ENCODE measurements around the gene TMEM184C.

Gene TMEM184C

DNA sequence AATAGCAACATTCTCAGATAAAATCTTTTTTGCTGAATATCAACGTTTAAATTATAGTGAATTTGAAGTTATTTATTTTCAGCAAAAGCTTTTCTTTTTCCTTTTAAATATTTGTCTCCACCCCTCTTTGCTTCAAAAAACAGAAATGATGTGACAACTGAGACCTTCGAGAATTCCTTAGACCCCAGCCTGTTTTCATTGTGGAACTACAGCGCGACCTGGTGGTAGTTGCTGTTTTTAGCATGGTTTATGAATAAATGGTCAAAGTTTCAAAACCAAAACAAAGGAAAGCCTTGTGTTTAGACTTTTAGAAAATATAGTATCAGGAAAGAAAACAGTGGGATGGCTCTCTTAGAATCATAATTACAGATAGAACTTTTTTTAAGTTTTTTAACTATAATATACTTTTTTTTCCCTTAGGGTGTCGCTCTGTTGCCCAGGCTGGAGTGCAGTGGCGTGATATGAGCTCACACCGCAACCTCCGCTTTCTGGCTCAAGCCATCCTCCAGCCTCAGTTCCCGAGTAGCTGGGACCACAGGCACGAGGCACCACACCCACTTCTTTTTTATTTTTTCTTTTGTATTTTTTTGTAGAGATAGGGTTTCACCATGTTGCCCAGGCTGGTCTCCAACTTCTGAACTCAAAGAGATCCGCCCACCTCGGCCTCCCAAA, 26.8 kb upstream of the TMEM184C start:
- TF ChIP-seq, protein P1, sequence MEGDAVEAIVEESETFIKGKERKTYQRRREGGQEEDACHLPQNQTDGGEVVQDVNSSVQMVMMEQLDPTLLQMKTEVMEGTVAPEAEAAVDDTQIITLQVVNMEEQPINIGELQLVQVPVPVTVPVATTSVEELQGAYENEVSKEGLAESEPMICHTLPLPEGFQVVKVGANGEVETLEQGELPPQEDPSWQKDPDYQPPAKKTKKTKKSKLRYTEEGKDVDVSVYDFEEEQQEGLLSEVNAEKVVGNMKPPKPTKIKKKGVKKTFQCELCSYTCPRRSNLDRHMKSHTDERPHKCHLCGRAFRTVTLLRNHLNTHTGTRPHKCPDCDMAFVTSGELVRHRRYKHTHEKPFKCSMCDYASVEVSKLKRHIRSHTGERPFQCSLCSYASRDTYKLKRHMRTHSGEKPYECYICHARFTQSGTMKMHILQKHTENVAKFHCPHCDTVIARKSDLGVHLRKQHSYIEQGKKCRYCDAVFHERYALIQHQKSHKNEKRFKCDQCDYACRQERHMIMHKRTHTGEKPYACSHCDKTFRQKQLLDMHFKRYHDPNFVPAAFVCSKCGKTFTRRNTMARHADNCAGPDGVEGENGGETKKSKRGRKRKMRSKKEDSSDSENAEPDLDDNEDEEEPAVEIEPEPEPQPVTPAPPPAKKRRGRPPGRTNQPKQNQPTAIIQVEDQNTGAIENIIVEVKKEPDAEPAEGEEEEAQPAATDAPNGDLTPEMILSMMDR (conservative IDR thresholded peaks at IDR 0.05; ENCODE audit: low read depth, low read length) = peak; percentile 73
- peak; percentile 24 for DNase-seq (ENCODE audit: low read depth)

DNA sequence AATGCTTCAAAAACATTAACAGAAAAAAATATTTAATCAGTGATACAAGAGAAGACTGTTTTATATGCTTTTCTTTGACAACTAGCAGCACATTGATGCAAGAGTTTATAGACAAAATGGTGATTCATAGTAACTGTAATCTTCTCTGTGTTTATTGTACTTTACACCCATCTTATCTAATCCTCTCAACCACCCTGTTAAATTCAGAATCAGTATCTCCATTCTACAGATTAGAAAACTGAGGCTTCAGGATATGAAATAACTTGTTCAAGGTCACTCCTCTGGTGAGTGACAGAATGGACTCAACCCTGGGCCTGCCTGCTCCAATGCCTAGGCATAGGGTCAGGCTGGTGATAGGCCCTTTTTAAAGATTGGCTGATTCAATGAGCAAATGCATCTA, 26.1 kb upstream of the TMEM184C start:
- TF ChIP-seq, protein P1 (conservative IDR thresholded peaks at IDR 0.05; ENCODE audit: low read depth, low read length) = no peak
- no peak for DNase-seq (ENCODE audit: low read depth)
- no peak overlapping the region for H3K4me3 ChIP-seq (ENCODE audit: low read length)

More for the DNA sequence above, 26.8 kb upstream of the TMEM184C start:
- H3K4me3 ChIP-seq (ENCODE audit: low read length) = no peak overlapping the region

DNA sequence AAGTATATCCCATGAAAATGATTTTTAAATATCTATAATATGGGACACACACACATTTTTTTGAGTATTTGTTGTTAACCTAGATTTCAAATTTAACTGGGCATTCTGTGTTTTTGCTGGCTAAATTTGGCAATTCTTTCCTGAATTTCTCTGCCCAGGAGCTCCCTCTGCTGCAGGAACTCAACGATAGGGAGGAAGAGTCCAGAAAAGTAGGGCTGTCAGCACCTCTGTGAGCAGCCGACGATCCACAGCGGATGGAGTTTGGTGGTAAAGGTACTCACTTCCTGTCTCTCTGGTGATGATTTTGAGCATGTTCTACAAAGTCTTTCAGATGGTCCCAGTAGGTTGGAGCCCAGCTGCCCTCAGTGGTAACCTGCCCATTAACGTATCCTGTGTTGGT, 23.1 kb upstream of the TMEM184C start:
- TF ChIP-seq, protein P1 (conservative IDR thresholded peaks at IDR 0.05; ENCODE audit: low read depth, low read length) = no peak
- no peak overlapping the region for H3K4me3 ChIP-seq (ENCODE audit: low read length)
- DNase-seq (ENCODE audit: low read depth) = no peak

DNA sequence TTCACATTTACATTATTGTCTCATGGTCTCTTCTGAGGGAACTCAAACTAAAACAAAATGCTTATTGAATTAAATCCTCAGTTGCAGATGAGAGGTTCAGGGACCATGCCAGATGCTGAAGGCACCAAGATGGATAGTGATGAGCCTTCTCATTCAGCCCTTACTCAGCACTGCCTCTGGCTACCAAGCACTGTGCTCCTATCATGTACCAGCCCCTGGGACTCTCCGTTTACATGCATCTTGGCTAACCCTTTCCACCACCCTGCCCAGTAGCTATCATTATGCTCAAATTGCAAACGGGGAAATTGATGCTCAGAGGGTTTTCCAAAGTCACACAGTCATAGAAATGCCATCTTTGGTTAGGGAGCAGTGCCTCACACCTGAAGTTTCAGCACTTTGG, 22.6 kb upstream of the TMEM184C start:
- DNase-seq (ENCODE audit: low read depth) = no peak
- TF ChIP-seq, protein P1 (conservative IDR thresholded peaks at IDR 0.05; ENCODE audit: low read depth, low read length) = no peak

DNA sequence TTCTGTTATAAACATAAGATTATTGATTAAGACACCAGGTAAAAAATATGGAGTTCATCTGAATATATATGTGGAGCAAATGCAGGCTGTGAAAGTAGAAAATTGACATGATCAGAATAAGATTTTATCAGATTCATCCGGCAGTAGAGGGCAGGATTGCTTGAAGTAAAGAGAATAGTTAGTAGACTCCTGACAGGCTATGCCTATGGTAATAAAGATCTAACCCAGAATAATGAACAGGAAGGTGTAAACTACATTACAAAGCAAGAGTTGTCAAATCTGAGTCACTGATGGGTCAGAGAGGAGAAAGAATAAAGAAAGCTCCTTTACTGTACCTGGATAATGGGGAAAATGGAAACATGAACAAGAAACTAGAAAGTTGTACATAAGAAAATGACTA, 20.8 kb upstream of the TMEM184C start:
- TF ChIP-seq, protein P1 (conservative IDR thresholded peaks at IDR 0.05; ENCODE audit: low read depth, low read length) = peak; percentile 1
- no peak for DNase-seq (ENCODE audit: low read depth)
- H3K4me3 ChIP-seq (ENCODE audit: low read length) = no peak overlapping the region

More for the DNA sequence above, 22.6 kb upstream of the TMEM184C start:
- no peak overlapping the region for H3K4me3 ChIP-seq (ENCODE audit: low read length)

DNA sequence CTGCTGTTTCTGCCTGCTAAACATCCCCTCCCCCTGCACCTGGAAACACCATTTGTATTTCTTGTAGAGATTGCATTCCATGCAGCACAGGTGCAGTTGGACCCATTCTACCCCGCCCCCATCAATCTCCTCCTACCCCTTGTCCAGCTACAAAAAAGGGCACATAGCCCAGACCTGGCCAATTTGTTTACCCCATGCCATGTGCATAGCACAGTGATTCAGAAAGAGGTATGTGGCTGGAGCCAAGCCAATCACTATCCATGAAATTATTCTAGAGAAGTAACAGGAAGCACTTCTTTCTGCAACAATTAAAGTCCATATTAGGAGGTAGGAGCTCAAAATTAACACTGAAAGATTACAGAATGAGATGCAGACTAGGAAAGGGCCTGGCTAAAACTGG, 20.2 kb upstream of the TMEM184C start:
- H3K4me3 ChIP-seq (ENCODE audit: low read length) = no peak overlapping the region
- peak; percentile 83 for DNase-seq (ENCODE audit: low read depth)
- TF ChIP-seq, protein P1 (conservative IDR thresholded peaks at IDR 0.05; ENCODE audit: low read depth, low read length) = no peak

DNA sequence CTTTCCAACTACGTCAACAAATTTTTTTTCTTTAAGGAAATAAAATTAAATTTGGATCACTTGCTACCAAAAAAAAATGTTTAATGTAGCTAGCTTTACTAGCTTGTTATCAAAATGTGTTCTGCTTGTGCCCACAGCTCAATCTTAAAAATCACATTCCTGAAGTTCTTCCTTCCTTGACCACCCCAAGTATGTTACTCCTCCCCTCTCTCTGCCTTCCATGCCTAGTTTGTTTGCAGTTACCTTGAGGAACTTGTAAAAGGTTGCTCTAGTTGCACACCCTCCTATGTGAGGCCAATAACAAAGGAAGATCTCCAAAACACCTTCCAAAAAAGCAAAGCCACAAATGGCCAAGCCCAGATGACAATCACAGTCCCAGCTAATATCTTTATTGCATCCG, 19.6 kb upstream of the TMEM184C start:
- DNase-seq (ENCODE audit: low read depth) = no peak
- H3K4me3 ChIP-seq (ENCODE audit: low read length) = no peak overlapping the region
- TF ChIP-seq, protein P1 (conservative IDR thresholded peaks at IDR 0.05; ENCODE audit: low read depth, low read length) = no peak

All from retinal pigment epithelial cell (primary cell).